A673 (cell line): Measurements from ENCODE around the gene FDX1. TPM values are rescaled to one million over a fixed set of nuclear protein-coding genes. Genes with fewer than 3 reads are reported as not detected.

ENCODE experiments used
- BruUV-seq: library from RNA; stranded (reverse); fragments of 400-500 nt; replicated peaks from 2 replicates; lab custom pipeline; 2021; lab: Mats Ljungman, UMichigan
- CTCF ChIA-PET: fragments of 300-600 bp; sonication (Branson Sonifier 250); formaldehyde crosslinking; loops from one replicate; lab custom pipeline; 2022; ENCODE audit warnings: antibody characterized with exemption; lab: Charles Lee
- POLR2A ChIA-PET: fragments of 300-600 bp; sonication (Branson Sonifier 250); formaldehyde crosslinking; loops from one replicate; lab custom pipeline; 2022; ENCODE audit warnings: antibody characterized with exemption; ENCODE audit not compliant: low non-redundant PET; lab: Charles Lee
- DNase-seq: peaks from one replicate; pipeline ENCODE4 v3.0.0-alpha.2; 2015; ENCODE audit warnings: low spot score
- H3K27ac ChIP-seq: fragments of 200-600 bp; sonication (generic); 2 replicates; pipeline ENCODE4 v1.5.1; 2016; ENCODE audit warnings: mixed run types, low read depth, mild to moderate bottlenecking, mixed read lengths, antibody characterized with exemption, low read length; ENCODE audit not compliant: poor library complexity, severe bottlenecking
- H3K27me3 ChIP-seq: fragments of 200-600 bp; sonication (generic); replicated peaks from 2 replicates; pipeline ENCODE4 v1.6.1; 2017; ENCODE audit warnings: mixed run types, low read depth, mild to moderate bottlenecking, mixed read lengths, antibody characterized with exemption, low read length; ENCODE audit not compliant: insufficient read depth, poor library complexity
- H3K36me3 ChIP-seq: fragments of 200-600 bp; sonication (generic); 2 replicates; pipeline ENCODE4 v1.6.1; 2016; ENCODE audit warnings: mixed run types, mild to moderate bottlenecking, mixed read lengths, antibody characterized with exemption, low read length; ENCODE audit not compliant: insufficient read depth, poor library complexity, severe bottlenecking
- H3K4me1 ChIP-seq: fragments of 200-600 bp; sonication (generic); 2 replicates; pipeline ENCODE4 v1.6.1; 2017; ENCODE audit warnings: mixed run types, mild to moderate bottlenecking, mixed read lengths, antibody characterized with exemption, low read length; ENCODE audit not compliant: insufficient read depth, poor library complexity, severe bottlenecking
- H3K4me3 ChIP-seq: fragments of 200-600 bp; sonication (generic); 2 replicates; pipeline ENCODE4 v1.5.1; 2016; ENCODE audit warnings: low read depth, mixed run types, mild to moderate bottlenecking, mixed read lengths, low read length; ENCODE audit not compliant: poor library complexity, severe bottlenecking
- H3K9me3 ChIP-seq: fragments of 200-600 bp; sonication (generic); 2 replicates; pipeline ENCODE4 v1.6.1; 2016; ENCODE audit warnings: mixed run types, low read depth, mild to moderate bottlenecking, mixed read lengths, antibody characterized with exemption, low read length; ENCODE audit not compliant: poor library complexity, severe bottlenecking
- CTCF ChIP-seq: fragments of 300-800, 200-600 bp; sonication (generic); conservative IDR thresholded peaks from 2 replicates; pipeline ENCODE4 v1.5.1; 2017; ENCODE audit warnings: low read depth, mild to moderate bottlenecking, antibody characterized with exemption, low read length, moderate library complexity, mixed read lengths
- EZH2 ChIP-seq: fragments of 200-600 bp; sonication (generic); IDR thresholded peaks from 2 replicates; pipeline ENCODE4 v1.6.1; 2017; ENCODE audit warnings: borderline replicate concordance, low read depth, mild to moderate bottlenecking, mixed read lengths, antibody characterized with exemption, low read length; ENCODE audit not compliant: poor library complexity, severe bottlenecking
- intact Hi-C: fragments of 100-400 bp; cut with micrococcal nuclease; formaldehyde crosslinking; loops from one replicate; pipeline ENCODE4 v1.10.0; 2022; ENCODE audit not compliant: unreplicated experiment
- total RNA-seq: library from RNA; stranded (reverse); gene quantifications from 2 replicates; pipeline ENCODE4 v1.2.3, GENCODE V29; 2021

The FDX1 gene
- total RNA-seq, 1 experiment from 2014 or later = 62.3 TPM

DNA sequence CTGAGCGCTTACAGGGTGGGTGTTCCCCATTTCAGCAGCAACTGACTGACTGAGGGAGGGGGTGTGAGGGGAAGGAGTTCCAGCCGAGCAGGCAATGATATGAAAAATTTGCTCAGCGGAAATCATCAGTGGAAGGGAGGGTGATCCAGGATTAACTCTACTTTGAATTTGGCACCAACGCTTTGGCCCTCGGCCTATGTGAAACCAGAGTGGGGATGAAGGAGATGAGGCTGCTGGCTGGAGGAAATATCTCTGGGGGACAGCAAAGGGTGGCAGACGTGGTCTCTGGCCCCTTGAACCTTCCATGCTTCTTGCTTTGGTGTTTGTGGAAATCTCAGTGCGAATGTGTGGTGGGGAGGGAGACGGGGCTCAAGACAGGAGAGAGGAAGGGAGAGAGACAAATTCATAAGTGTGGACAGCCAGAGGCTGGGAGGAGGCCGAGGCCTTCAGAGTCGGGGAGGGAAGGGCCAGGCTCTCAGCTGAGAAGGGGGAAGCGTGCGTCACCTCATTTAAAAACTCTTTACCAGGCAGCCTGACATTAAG lies 83.6 kb downstream of the FDX1 start:
- ChIA-PET POLR2A (no interaction called here), CTCF (no interaction called here)
- intact Hi-C loops = no loop called here
- Histone ChIP-seq H3K27me3 (no peaks in the 10 kb centered on the region), H3K27ac (no peak overlapping the region), H3K9me3 (no peaks in the 10 kb centered on the region), H3K4me1 (peaks cover 25% of the 10 kb centered on the region), H3K36me3 (no peaks in the 10 kb centered on the region), H3K4me3 (no peak overlapping the region)
- no peak for DNase-seq
- no TSS peak for BruUV-seq
- no peak for TF ChIP-seq EZH2
- TF ChIP-seq CTCF = no peak

DNA sequence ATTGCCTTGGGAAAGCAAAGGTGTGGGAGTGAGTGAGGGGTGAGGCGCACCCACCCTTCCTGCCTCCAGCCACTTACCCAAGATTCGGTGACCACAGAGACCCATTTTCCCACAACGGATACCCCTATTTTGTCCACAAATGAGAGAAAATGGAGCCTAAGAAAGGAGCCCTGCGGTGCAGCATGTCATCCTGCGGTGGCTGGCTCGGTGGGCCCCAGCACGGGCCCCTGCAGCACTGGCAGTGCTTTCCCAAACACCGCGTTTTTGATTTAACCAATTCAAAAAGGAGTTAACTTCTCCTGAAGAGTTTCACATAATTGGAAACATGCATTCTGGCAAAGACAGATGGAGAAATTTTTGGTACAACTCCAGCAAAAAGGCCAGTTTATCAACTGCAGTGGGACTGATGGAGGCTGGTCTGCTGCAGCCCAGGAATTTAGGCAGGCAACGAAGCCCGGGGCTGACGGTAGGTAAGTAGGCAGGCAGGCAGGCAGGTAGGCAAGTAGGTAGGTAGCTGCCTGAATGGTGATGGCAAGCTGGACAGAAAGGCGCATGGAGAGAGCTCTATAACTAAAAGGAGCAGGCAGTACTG lies 84.2 kb downstream of the FDX1 start:
- Histone ChIP-seq H3K27ac (no peak overlapping the region), H3K4me3 (no peak overlapping the region), H3K9me3 (no peaks in the 10 kb centered on the region), H3K4me1 (peaks cover 25% of the 10 kb centered on the region), H3K27me3 (no peaks in the 10 kb centered on the region), H3K36me3 (no peaks in the 10 kb centered on the region)
- ChIA-PET POLR2A (no interaction called here), CTCF (no interaction called here)
- intact Hi-C loops = no loop called here
- TF ChIP-seq CTCF (no peak), EZH2 (no peak)
- peak; percentile 44 for DNase-seq
- no TSS peak for BruUV-seq

Other genes with a start within 250 kb of the FDX1 start
- gene RDX, start 133.3 kb upstream of the FDX1 start, total RNA-seq = 381 and 395 TPM in 2 replicates